BE2C (cell line): ENCODE results near the gene STX16.

Experiments used
- DNase-seq: peaks from one replicate; pipeline ENCODE4 v3.0.0-alpha.2; 2020
- H3K27me3 ChIP-seq: fragments of 250-450 bp; sonication (Bioruptor Pico); 2 replicates; pipeline ENCODE4 v1.5.1; 2020; ENCODE audit warnings: mild to moderate bottlenecking
- H3K36me3 ChIP-seq: fragments of 250-450 bp; sonication (Bioruptor Pico); 2 replicates; pipeline ENCODE4 v1.5.1; 2020; ENCODE audit warnings: mild to moderate bottlenecking
- H3K4me1 ChIP-seq: fragments of 250-450 bp; sonication (Bioruptor Pico); 2 replicates; pipeline ENCODE4 v1.5.1; 2020
- H3K4me3 ChIP-seq: 2 replicates; pipeline ENCODE4 v1.5.1; 2011; ENCODE audit warnings: low read depth, low read length
- H3K9me3 ChIP-seq: fragments of 250-450 bp; sonication (Bioruptor Pico); 2 replicates; pipeline ENCODE4 v1.5.1; 2020
- TF ChIP-seq, protein P1 (sequence below): IDR thresholded peaks from 2 replicates; pipeline ENCODE4 v1.5.1; 2012; ENCODE audit warnings: mild to moderate bottlenecking, low read depth, low read length

The STX16 gene

GRCh38 chr20:58658760-58659159, 7.7 kb downstream of the STX16 start:
- Histone ChIP-seq H3K9me3 (no peaks in the 10 kb centered on the region), H3K36me3 (peaks cover 2% of the 10 kb centered on the region; the same call in 1 of the 2 replicates), H3K4me1 (peaks cover 4% of the 10 kb centered on the region; the same call in 1 of the 2 replicates), H3K27me3 (no peaks in the 10 kb centered on the region), H3K4me3 (no peak overlapping the region)
- TF ChIP-seq, protein P1, sequence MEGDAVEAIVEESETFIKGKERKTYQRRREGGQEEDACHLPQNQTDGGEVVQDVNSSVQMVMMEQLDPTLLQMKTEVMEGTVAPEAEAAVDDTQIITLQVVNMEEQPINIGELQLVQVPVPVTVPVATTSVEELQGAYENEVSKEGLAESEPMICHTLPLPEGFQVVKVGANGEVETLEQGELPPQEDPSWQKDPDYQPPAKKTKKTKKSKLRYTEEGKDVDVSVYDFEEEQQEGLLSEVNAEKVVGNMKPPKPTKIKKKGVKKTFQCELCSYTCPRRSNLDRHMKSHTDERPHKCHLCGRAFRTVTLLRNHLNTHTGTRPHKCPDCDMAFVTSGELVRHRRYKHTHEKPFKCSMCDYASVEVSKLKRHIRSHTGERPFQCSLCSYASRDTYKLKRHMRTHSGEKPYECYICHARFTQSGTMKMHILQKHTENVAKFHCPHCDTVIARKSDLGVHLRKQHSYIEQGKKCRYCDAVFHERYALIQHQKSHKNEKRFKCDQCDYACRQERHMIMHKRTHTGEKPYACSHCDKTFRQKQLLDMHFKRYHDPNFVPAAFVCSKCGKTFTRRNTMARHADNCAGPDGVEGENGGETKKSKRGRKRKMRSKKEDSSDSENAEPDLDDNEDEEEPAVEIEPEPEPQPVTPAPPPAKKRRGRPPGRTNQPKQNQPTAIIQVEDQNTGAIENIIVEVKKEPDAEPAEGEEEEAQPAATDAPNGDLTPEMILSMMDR, result no peak
- DNase-seq, result no peak

DNA sequence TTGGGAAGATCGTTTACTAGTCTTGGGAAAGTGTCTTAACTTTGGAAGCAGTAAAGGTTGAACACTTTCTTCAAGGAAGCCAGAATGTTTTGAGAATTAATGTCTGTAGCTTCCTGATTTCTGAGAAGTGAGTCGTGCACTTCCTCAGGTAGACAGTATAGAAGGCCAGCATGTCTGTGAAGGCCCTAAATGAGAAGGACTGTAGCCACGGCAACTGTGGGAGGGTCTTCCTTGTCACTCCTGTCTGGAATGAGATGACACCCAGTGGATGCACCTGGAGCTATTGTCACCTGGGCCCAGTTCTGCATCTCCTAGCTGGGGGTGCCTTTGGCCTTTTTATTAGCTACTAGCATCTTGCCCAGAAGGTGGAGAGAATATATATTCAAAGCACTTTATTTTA, 8.8 kb downstream of the STX16 start:
- TF ChIP-seq, protein P1, result no peak
- peaks cover 4% of the 10 kb centered on the region; the same call in 1 of the 2 replicates for H3K4me1 ChIP-seq
- no peak overlapping the region for H3K4me3 ChIP-seq
- no peaks in the 10 kb centered on the region for H3K27me3 ChIP-seq
- peaks cover 2% of the 10 kb centered on the region; the same call in 1 of the 2 replicates for H3K36me3 ChIP-seq
- no peak for DNase-seq
- no peaks in the 10 kb centered on the region for H3K9me3 ChIP-seq

GRCh38 chr20:58660855-58661597, 9.9 kb downstream of the STX16 start:
- TF ChIP-seq, protein P1, result no peak
- no peak for DNase-seq
- Histone ChIP-seq H3K4me3 (no peak overlapping the region), H3K36me3 (peaks cover 2% of the 10 kb centered on the region; the same call in 1 of the 2 replicates), H3K27me3 (no peaks in the 10 kb centered on the region), H3K4me1 (peaks cover 7% of the 10 kb centered on the region), H3K9me3 (no peaks in the 10 kb centered on the region)

DNA sequence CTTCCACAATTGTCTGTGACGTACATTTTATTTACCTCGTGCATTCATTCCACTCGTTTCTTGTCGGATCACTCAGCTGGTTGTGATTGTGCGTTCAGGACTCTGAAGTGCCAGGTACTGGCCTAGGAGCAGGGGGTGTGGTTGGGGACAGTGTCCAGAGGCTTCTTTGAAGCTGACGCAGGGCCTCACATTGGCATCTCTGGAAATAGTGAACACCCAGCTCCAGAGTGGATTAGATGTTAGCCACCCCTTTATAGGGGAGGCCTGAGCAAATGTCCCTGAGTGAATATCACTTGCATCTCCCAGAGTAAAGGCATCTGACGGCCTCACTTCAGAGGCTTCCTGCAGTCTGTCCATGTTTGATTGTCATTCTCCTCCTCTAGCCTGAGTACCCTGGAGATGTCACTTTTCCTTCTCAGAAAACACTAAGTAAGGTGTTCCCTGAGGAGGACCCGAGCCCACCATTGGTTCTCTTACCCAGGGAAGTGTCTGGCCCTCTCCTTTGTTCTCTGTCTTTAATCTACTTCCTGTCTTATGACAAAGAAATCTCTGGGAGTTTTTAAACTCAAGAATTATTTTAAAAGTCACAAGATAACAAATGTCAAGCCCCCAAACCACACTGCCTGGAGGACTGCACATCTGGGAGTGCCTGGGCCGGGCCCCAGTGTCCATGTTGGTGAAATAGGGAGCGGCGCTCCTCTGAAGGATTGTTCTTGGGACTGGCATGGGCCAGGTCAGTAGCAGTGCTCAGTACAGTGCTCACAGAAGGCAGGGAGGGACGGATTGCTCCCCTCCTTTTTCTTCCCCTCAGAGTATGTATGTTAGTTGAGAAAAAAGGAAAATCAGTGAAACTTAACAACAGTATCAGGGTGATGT, 10.8 kb downstream of the STX16 start:
- no peaks in the 10 kb centered on the region for H3K27me3 ChIP-seq
- TF ChIP-seq, protein P1, result no peak
- no peak for DNase-seq
- peaks cover 2% of the 10 kb centered on the region; the same call in 1 of the 2 replicates for H3K36me3 ChIP-seq
- no peaks in the 10 kb centered on the region for H3K9me3 ChIP-seq
- peaks cover 7% of the 10 kb centered on the region for H3K4me1 ChIP-seq
- no peak overlapping the region for H3K4me3 ChIP-seq

DNA sequence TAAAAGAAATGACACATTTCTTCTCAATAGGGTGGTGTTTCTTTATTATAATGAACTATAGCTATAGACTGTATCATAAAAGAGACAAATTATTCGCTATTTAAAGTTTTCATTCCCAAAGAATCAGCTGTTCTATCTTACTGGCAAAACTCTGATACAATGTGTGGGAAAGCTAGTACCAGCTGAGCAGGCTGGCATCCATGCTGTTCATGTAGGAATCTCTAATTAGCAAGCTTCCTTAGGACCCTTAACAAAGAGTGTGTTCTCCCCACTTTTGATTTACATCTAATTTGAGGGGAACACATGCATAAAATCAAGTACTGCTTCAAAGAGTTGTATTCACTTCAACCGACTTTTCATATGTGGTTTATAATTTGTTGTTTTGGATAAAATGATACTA, 13.2 kb downstream of the STX16 start:
- Histone ChIP-seq H3K9me3 (no peaks in the 10 kb centered on the region), H3K4me1 (peaks cover 3% of the 10 kb centered on the region), H3K36me3 (peaks cover 16% of the 10 kb centered on the region)

More for the DNA sequence above, 13.2 kb downstream of the STX16 start:
- TF ChIP-seq, protein P1, result no peak
- Histone ChIP-seq H3K4me3 (no peak overlapping the region), H3K27me3 (no peaks in the 10 kb centered on the region)
- DNase-seq, result no peak
